Sigmoid colon (tissue), 4 donors: ENCODE measurements around the gene DLX3.

Experiments used
- CTCF ChIP-seq, 4 experiments: fragments of 450-650 bp in 3 of 4; fragments of 200-600 bp in 1 of 4; IDR thresholded peaks; one replicate each; pipeline ENCODE4 v1.5.1; 2016 to 2019; ENCODE audit warnings: antibody characterized with exemption in 4 of 4, mild to moderate bottlenecking in 3 of 4, moderate library complexity in 2 of 4
- EP300 ChIP-seq, 4 donors: sonication (generic); formaldehyde crosslinking; IDR thresholded peaks; one replicate each; pipeline ENCODE4 v1.6.1; 2017; ENCODE audit warnings: antibody characterized with exemption in 4 of 4
- POLR2A ChIP-seq, 2 donors: fragments of 450-650 bp; IDR thresholded peaks; one replicate each; pipeline ENCODE4 v1.6.1; 2016; ENCODE audit warnings: antibody characterized with exemption in 2 of 2, mild to moderate bottlenecking in 2 of 2, moderate library complexity in 2 of 2
- POLR2AphosphoS5 ChIP-seq, 4 donors: sonication (generic); formaldehyde crosslinking; IDR thresholded peaks; one replicate each; pipeline ENCODE4 v1.6.1; 2017; ENCODE audit warnings: antibody characterized with exemption in 4 of 4

- TF ChIP-seq CTCF (IDR thresholded peaks at IDR 0.05) (no peak), POLR2A (IDR thresholded peaks at IDR 0.05) (no peak), POLR2AphosphoS5 (IDR thresholded peaks at IDR 0.05) (no peak), EP300 (IDR thresholded peaks at IDR 0.05) (no peak)
Observed at GRCh38 chr17:49993423-49994060, 1.5 kb downstream of the DLX3 start.
